ENCODE results near the gene DNASE1L1.

The DNASE1L1 gene

DNA sequence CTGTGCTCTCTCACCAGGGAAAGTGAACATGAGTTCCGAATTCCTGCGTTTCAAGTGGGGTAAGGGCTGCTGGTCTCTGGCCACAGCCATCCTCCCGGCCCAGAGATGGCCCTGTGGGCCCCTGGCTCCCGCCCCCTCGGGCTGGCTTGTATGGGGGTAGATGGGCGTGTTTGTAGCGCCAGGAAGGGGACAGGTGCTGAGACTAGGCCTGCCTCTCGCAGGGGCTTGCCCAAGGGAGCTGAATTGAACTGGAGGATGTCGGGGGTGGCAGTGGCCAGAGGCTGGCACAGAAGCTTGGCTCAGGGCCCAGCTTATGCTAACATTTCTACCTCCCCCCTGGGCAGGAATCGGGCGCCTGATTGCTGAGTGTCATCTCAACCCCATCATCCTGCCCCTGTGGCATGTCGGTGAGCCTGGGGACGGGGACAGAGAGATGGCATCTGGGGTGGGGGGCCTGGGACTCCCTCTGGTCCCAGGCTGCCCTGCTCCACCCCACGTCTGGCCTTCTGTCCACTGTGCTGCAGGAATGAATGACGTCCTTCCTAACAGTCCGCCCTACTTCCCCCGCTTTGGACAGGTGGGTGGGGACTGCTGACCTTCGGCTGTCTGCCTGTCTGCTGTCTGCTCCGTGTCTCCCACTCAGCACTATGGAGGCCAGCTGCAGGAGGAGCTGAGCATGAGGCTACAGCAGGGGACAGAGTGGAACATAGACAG, 10.8 kb upstream of the DNASE1L1 start:
- no peak overlapping the region for H3K4me3 ChIP-seq (replicated peaks; ENCODE audit: low read depth, low read length)
- no peak for TF ChIP-seq CTCF (IDR thresholded peaks at IDR 0.05; ENCODE audit: insufficient read depth, low read length, poor library complexity, severe bottlenecking)
- H3K27me3 ChIP-seq (replicated peaks; ENCODE audit: control insufficient read depth, insufficient read depth, low read length): no peaks in the 10 kb centered on the region
- DNase-seq (ENCODE audit: extremely low read depth, insufficient read length): no peak
- H3K36me3 ChIP-seq (ENCODE audit: control insufficient read depth, insufficient read depth, low read length): no peaks in the 10 kb centered on the region

DNA sequence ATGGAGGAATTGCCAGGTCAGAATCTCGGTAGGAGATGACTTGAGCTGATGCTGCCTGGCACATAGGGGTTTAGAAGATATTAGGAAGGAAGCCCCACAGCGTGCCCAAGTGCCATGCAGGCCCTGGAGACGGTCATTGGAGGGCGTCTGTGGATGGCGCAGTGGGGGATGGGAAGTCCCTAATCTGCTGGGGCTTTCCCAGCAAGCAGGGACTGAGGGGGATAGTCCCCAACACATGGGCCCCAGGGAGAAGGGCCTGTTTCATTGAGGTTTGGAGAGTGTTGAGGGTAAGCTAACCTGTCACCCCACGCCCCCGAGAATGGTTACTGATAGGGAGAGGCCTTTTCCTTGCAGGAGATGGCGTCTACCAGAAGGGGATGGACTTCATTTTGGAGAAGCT, 10.1 kb upstream of the DNASE1L1 start:
- no peak for DNase-seq (ENCODE audit: extremely low read depth, insufficient read length)
- no peaks in the 10 kb centered on the region for H3K27me3 ChIP-seq (replicated peaks; ENCODE audit: control insufficient read depth, insufficient read depth, low read length)
- H3K36me3 ChIP-seq (ENCODE audit: control insufficient read depth, insufficient read depth, low read length): no peaks in the 10 kb centered on the region
- TF ChIP-seq CTCF (IDR thresholded peaks at IDR 0.05; ENCODE audit: insufficient read depth, low read length, poor library complexity, severe bottlenecking): no peak
- H3K4me3 ChIP-seq (replicated peaks; ENCODE audit: low read depth, low read length): no peak overlapping the region

GRCh38 chrX:154417157-154417556, 8.1 kb upstream of the DNASE1L1 start:
- Histone ChIP-seq H3K4me3 (replicated peaks; ENCODE audit: low read depth, low read length) (no peak overlapping the region), H3K36me3 (ENCODE audit: control insufficient read depth, insufficient read depth, low read length) (no peaks in the 10 kb centered on the region; the same call in 1 of the 2 replicates), H3K27me3 (replicated peaks; ENCODE audit: control insufficient read depth, insufficient read depth, low read length) (no peaks in the 10 kb centered on the region)
- no peak for DNase-seq (ENCODE audit: extremely low read depth, insufficient read length)
- no peak for TF ChIP-seq CTCF (IDR thresholded peaks at IDR 0.05; ENCODE audit: insufficient read depth, low read length, poor library complexity, severe bottlenecking)

GRCh38 chrX:154413142-154413541, 4.1 kb upstream of the DNASE1L1 start:
- TF ChIP-seq CTCF (IDR thresholded peaks at IDR 0.05; ENCODE audit: insufficient read depth, low read length, poor library complexity, severe bottlenecking): no peak

GRCh38 chrX:154412468-154412867, 3.4 kb upstream of the DNASE1L1 start:
- no peak for DNase-seq (ENCODE audit: extremely low read depth, insufficient read length)
- H3K4me3 ChIP-seq (replicated peaks; ENCODE audit: low read depth, low read length): peak overlapping the region; percentile 75
- H3K27me3 ChIP-seq (replicated peaks; ENCODE audit: control insufficient read depth, insufficient read depth, low read length): no peaks in the 10 kb centered on the region
- TF ChIP-seq CTCF (IDR thresholded peaks at IDR 0.05; ENCODE audit: insufficient read depth, low read length, poor library complexity, severe bottlenecking): no peak
- no peaks in the 10 kb centered on the region; the same call in 1 of the 2 replicates for H3K36me3 ChIP-seq (ENCODE audit: control insufficient read depth, insufficient read depth, low read length)

More at GRCh38 chrX:154413142-154413541, 4.1 kb upstream of the DNASE1L1 start:
- H3K4me3 ChIP-seq (replicated peaks; ENCODE audit: low read depth, low read length): no peak overlapping the region
- DNase-seq (ENCODE audit: extremely low read depth, insufficient read length): no peak
- no peaks in the 10 kb centered on the region; the same call in 1 of the 2 replicates for H3K36me3 ChIP-seq (ENCODE audit: control insufficient read depth, insufficient read depth, low read length)
- no peaks in the 10 kb centered on the region for H3K27me3 ChIP-seq (replicated peaks; ENCODE audit: control insufficient read depth, insufficient read depth, low read length)

Data from GM06990 (cell line).